ENCODE measurements around the gene SHCBP1L. TPM values are rescaled to one million over a fixed set of nuclear protein-coding genes. Genes with fewer than 3 reads are reported as not detected.
A peak's percentile ranks its signal among the peaks of the same experiment; 100 is the strongest.

The SHCBP1L gene
- total and polyA plus RNA-seq, 9 of the 15 experiments (the other 6 are each of a cell fraction or from before 2014, with no cell fraction given): not detected

GRCh38 chr1:182955596-182956588, 2.9 kb upstream of the SHCBP1L start:
- in situ Hi-C loops (cut with MboI): loop anchor here (25.0 kb wide), 2 partner anchors 281 to 656 kb away; no protein-coding TSS in a partner anchor
- no peak overlapping the region for H3K27ac ChIP-seq (ENCODE audit: extremely low read depth, low read depth, low read length)
- 2% methylated on average over 9 of the region's 9 CpGs for WGBS (ENCODE audit: insufficient coverage, low coverage, missing lambda C conversion rate)
- H3K4me3 ChIP-seq: no peak overlapping the region
- H3K27me3 ChIP-seq (ENCODE audit: control insufficient read depth in 2 of 2, insufficient read depth in 2 of 2, low read length in 2 of 2): peaks cover 19 to 46% of the 10 kb centered on the region in 2 experiments
- no peaks in the 10 kb centered on the region for H3K36me3 ChIP-seq (ENCODE audit: control insufficient read depth, insufficient read depth, low read length)
- ChIA-PET POLR2A (no interaction called here), CTCF (ENCODE audit: low intra/inter-chr PET ratio) (no interaction called here)
- peaks cover 0 to 9% of the 10 kb centered on the region in 2 experiments; a peak in 1 of 5 replicates for H3K4me1 ChIP-seq (replicated peaks in 1 of 2; ENCODE audit: control insufficient read depth in 2 of 2, insufficient read depth in 2 of 2, low read length in 2 of 2)
- no peak overlapping the region for H3K9ac ChIP-seq (ENCODE audit: insufficient read depth in 1 of 2, low read depth in 2 of 2, low read length in 2 of 2)
- no peak overlapping the region for H3K4me2 ChIP-seq (ENCODE audit: insufficient read depth, low read length)
- H3K79me2 ChIP-seq (ENCODE audit: control insufficient read depth, insufficient read depth, low read length): no peaks in the 10 kb centered on the region
- DNase-seq (ENCODE audit: extremely low read depth in 1 of 4, low spot score in 3 of 4) (no peak), FAIRE-seq (no peak), ATAC-seq (peak; percentile 47; the same call in 2 of the 3 replicates)
- no peaks in the 10 kb centered on the region for H3K9me1 ChIP-seq (ENCODE audit: control insufficient read depth, insufficient read depth, low read length)
- no peaks in the 10 kb centered on the region for H3K9me3 ChIP-seq (replicated peaks; ENCODE audit: control insufficient read depth, insufficient read depth, low read depth, low read length)
- H4K20me1 ChIP-seq (replicated peaks; ENCODE audit: control insufficient read depth, insufficient read depth, low read length): no peaks in the 10 kb centered on the region
- no peak overlapping the region for H2AFZ ChIP-seq (ENCODE audit: low read depth, low read length)
- intact Hi-C loops (cut with micrococcal nuclease): no loop called here
- no TSS peak for BruUV-seq (replicated peaks)
- TF ChIP-seq TBL1XR1 (IDR thresholded peaks at IDR 0.05; ENCODE audit: low read length in 2 of 2) (no peak), ZNF184 (CRISPR knock-in tag; IDR thresholded peaks at IDR 0.05) (no peak), SIX5 (IDR thresholded peaks at IDR 0.05; ENCODE audit: borderline replicate concordance in 1 of 2, insufficient read depth in 1 of 2, low read depth in 1 of 2, low read length in 2 of 2) (no peak), NR4A1 (CRISPR knock-in tag; IDR thresholded peaks at IDR 0.05) (no peak), NR4A1 (tag; IDR thresholded peaks at IDR 0.05) (no peak), MCM2 (IDR thresholded peaks at IDR 0.05; ENCODE audit: low read depth) (no peak), E2F1 (CRISPR knock-in tag; IDR thresholded peaks at IDR 0.05) (no peak), ZNF830 (CRISPR knock-in tag; IDR thresholded peaks at IDR 0.05) (no peak), TAF1 (IDR thresholded peaks at IDR 0.05; ENCODE audit: control insufficient read depth, extremely low read depth, insufficient read depth, low read length, severe bottlenecking) (no peak), DEAF1 (CRISPR knock-in tag; IDR thresholded peaks at IDR 0.05) (no peak), ZNF263 (CRISPR knock-in tag; IDR thresholded peaks at IDR 0.05; ENCODE audit: borderline replicate concordance) (no peak), FIP1L1 (IDR thresholded peaks at IDR 0.05; ENCODE audit: low read depth, low read length, poor library complexity, severe bottlenecking) (no peak), ZNF316 (IDR thresholded peaks at IDR 0.05) (no peak), ZNF518B (CRISPR knock-in tag; IDR thresholded peaks at IDR 0.05) (no peak), GTF2F1 (IDR thresholded peaks at IDR 0.05; ENCODE audit: low read depth, low read length) (no peak)

All from K562 (cell line).